GM18870 (cell line): ENCODE measurements around the gene YBX2.

Experiments used
- ATAC-seq: cut with Tn5 transposase; IDR thresholded peaks from one replicate; pipeline ENCODE4 v1.9.1; 2021; ENCODE audit warnings: moderate library complexity; ENCODE audit not compliant: unreplicated experiment

The YBX2 gene

GRCh38 chr17:7279448-7279847 is 15.0 kb downstream of the YBX2 start:
- no peak for ATAC-seq

- no peak for ATAC-seq
Measured at GRCh38 chr17:7266784-7267183, 27.7 kb downstream of the YBX2 start.

GRCh38 chr17:7263801-7264078 is 30.7 kb downstream of the YBX2 start:
- ATAC-seq = no peak

GRCh38 chr17:7262935-7263800 is 31.3 kb downstream of the YBX2 start:
- no peak for ATAC-seq

- no peak for ATAC-seq
Measured at GRCh38 chr17:7262192-7262934, 32.1 kb downstream of the YBX2 start, which contains the start of gene CLDN7. Gene CLDN7, minus strand, starts transcription at chr17:7262478. Its CDS starts 435 bp downstream, at chr17:7262043.

GRCh38 chr17:7261379-7262191 is 32.9 kb downstream of the YBX2 start:
- no peak for ATAC-seq

GRCh38 chr17:7260651-7261378 is 33.6 kb downstream of the YBX2 start:
- no peak for ATAC-seq

GRCh38 chr17:7260151-7260550 is 34.3 kb downstream of the YBX2 start:
- ATAC-seq = no peak

GRCh38 chr17:7259555-7259889 is 34.9 kb downstream of the YBX2 start:
- no peak for ATAC-seq

- no peak for ATAC-seq
Measured at GRCh38 chr17:7258731-7259554, 35.5 kb downstream of the YBX2 start.

GRCh38 chr17:7256766-7257456 is 37.5 kb downstream of the YBX2 start:
- ATAC-seq = no peak

GRCh38 chr17:7254511-7254910 is 39.9 kb downstream of the YBX2 start:
- ATAC-seq = no peak

- no peak for ATAC-seq
Measured at GRCh38 chr17:7253082-7253481, 41.4 kb downstream of the YBX2 start.

- peak; percentile 46 for ATAC-seq
Measured at GRCh38 chr17:7252176-7253043, 42.0 kb downstream of the YBX2 start, which contains the start of gene ELP5. Gene ELP5, plus strand, starts transcription at chr17:7252215. Its CDS starts 336 bp downstream, at chr17:7252551.

- ATAC-seq = peak; percentile 86
Measured at GRCh38 chr17:7251661-7252175, 42.7 kb downstream of the YBX2 start, which contains the start of gene CTDNEP1. Gene CTDNEP1, minus strand, starts transcription at chr17:7251734. Its CDS starts 438 bp downstream, at chr17:7251296.

GRCh38 chr17:7250695-7251627 is 43.5 kb downstream of the YBX2 start:
- ATAC-seq = no peak

- ATAC-seq = no peak
Measured at GRCh38 chr17:7249830-7250229, 44.6 kb downstream of the YBX2 start.
